ENCODE data around the gene OCA2. TPM values are rescaled to one million over a fixed set of nuclear protein-coding genes. Genes with fewer than 3 reads are reported as not detected.
"Not testable (repeated sequence)": the region's sequence is repeated elsewhere in the genome, so short reads cannot be mapped to it uniquely, and the experiment has no call there.

OCA2 gene
- total RNA-seq, 1 donor from 2014 or later, result not detected

GRCh38 chr15:27731776-27732175 is 367.3 kb downstream of the OCA2 start:
- DNase-seq (ENCODE audit: low read depth in 2 of 2), result no peak

GRCh38 chr15:27730868-27731267 is 368.2 kb downstream of the OCA2 start:
- DNase-seq (ENCODE audit: low read depth in 2 of 2), result no peak

GRCh38 chr15:27725731-27726130 is 373.4 kb downstream of the OCA2 start:
- no peak for DNase-seq (ENCODE audit: low read depth in 2 of 2)

- DNase-seq (ENCODE audit: low read depth in 2 of 2), result no peak
These were observed 375.3 kb downstream of the OCA2 start for GRCh38 chr15:27723821-27724220.

- DNase-seq (ENCODE audit: low read depth in 2 of 2), result no peak
These were observed 377.0 kb downstream of the OCA2 start for GRCh38 chr15:27722102-27722501.

- no peak for DNase-seq (ENCODE audit: low read depth in 2 of 2)
These were observed 384.4 kb downstream of the OCA2 start for GRCh38 chr15:27714675-27715074.

- not testable (repeated sequence) for DNase-seq (ENCODE audit: low read depth in 2 of 2)
These were observed 385.3 kb downstream of the OCA2 start for GRCh38 chr15:27713850-27714249.

- DNase-seq (ENCODE audit: low read depth in 2 of 2), result no peak
These were observed 391.9 kb downstream of the OCA2 start for GRCh38 chr15:27707257-27707656.

GRCh38 chr15:27706300-27706699 is 392.8 kb downstream of the OCA2 start:
- no peak for DNase-seq (ENCODE audit: low read depth in 2 of 2)

GRCh38 chr15:27705056-27705455 is 394.1 kb downstream of the OCA2 start:
- no peak for DNase-seq (ENCODE audit: low read depth in 2 of 2)

Other genes with a start within 250 kb of the OCA2 start
- gene HERC2, start 222.9 kb upstream of the OCA2 start, total RNA-seq, result 36.0 and 48.6 TPM in 2 replicates